ENCODE measurements around the gene CHST8. TPM values are rescaled to one million over a fixed set of nuclear protein-coding genes. Genes with fewer than 3 reads are reported as not detected.

Gene CHST8
- total RNA-seq, 1 donor from 2014 or later: not detected

- intact Hi-C loops (cut with micrococcal nuclease): no loop called here
Measured at GRCh38 chr19:33713194-33713593, 91.4 kb downstream of the CHST8 start.

GRCh38 chr19:33714149-33714548 lies 92.4 kb downstream of the CHST8 start:
- intact Hi-C loops (cut with micrococcal nuclease): no loop called here

GRCh38 chr19:33715462-33715861 lies 93.7 kb downstream of the CHST8 start:
- intact Hi-C loops (cut with micrococcal nuclease): no loop called here

GRCh38 chr19:33717878-33718277 lies 96.1 kb downstream of the CHST8 start:
- intact Hi-C loops (cut with micrococcal nuclease): no loop called here

- intact Hi-C loops (cut with micrococcal nuclease): no loop called here
Measured at GRCh38 chr19:33718651-33719254, 97.0 kb downstream of the CHST8 start.

GRCh38 chr19:33719366-33720154 lies 97.8 kb downstream of the CHST8 start:
- intact Hi-C loops (cut with micrococcal nuclease): no loop called here

GRCh38 chr19:33720155-33720493 lies 98.4 kb downstream of the CHST8 start:
- intact Hi-C loops (cut with micrococcal nuclease): no loop called here

- intact Hi-C loops (cut with micrococcal nuclease): no loop called here
Measured at GRCh38 chr19:33720691-33721682, 99.2 kb downstream of the CHST8 start.

GRCh38 chr19:33721735-33722297 lies 100.1 kb downstream of the CHST8 start:
- intact Hi-C loops (cut with micrococcal nuclease): no loop called here

- intact Hi-C loops (cut with micrococcal nuclease): no loop called here
Measured at GRCh38 chr19:33722456-33723239, 100.9 kb downstream of the CHST8 start.

- intact Hi-C loops (cut with micrococcal nuclease): no loop called here
Measured at GRCh38 chr19:33723512-33723911, 101.8 kb downstream of the CHST8 start.

GRCh38 chr19:33724021-33724720 lies 102.4 kb downstream of the CHST8 start:
- intact Hi-C loops (cut with micrococcal nuclease): no loop called here

- intact Hi-C loops (cut with micrococcal nuclease): no loop called here
Measured at GRCh38 chr19:33724721-33725060, 102.9 kb downstream of the CHST8 start.

- intact Hi-C loops (cut with micrococcal nuclease): no loop called here
Measured at GRCh38 chr19:33725567-33725966, 103.8 kb downstream of the CHST8 start.

GRCh38 chr19:33726756-33727155 lies 105.0 kb downstream of the CHST8 start:
- intact Hi-C loops (cut with micrococcal nuclease): no loop called here

- intact Hi-C loops (cut with micrococcal nuclease): no loop called here
Measured at GRCh38 chr19:33727331-33727998, 105.7 kb downstream of the CHST8 start.

- intact Hi-C loops (cut with micrococcal nuclease): no loop called here
Measured at GRCh38 chr19:33728141-33728540, 106.4 kb downstream of the CHST8 start.

GRCh38 chr19:33730858-33731607 lies 109.3 kb downstream of the CHST8 start:
- intact Hi-C loops (cut with micrococcal nuclease): no loop called here

- intact Hi-C loops (cut with micrococcal nuclease): no loop called here
Measured at GRCh38 chr19:33731881-33732280, 110.1 kb downstream of the CHST8 start.

Data from T-helper 2 cell treated with Interferon-gamma antibody and Interleukin-4, amounts not matched to agents 100 ng/mL and 5 ng/mL, for 36 hours (primary cell).